Stomach smooth muscle (tissue), 2 donors: ENCODE data around the gene TFPI2.

Experiments used
- H3K27ac ChIP-seq: one replicate; pipeline ENCODE4 v1.7.0; 2013; ENCODE audit warnings: mild to moderate bottlenecking, low read length, inconsistent platforms
- H3K27me3 ChIP-seq, 2 donors: one replicate each; pipeline ENCODE4 v1.7.0; 2013; ENCODE audit warnings: low read length in 2 of 2; ENCODE audit not compliant: insufficient read depth in 2 of 2, control insufficient read depth in 1 of 2
- H3K36me3 ChIP-seq, 2 donors: one replicate each; pipeline ENCODE4 v1.7.0; 2013; ENCODE audit warnings: low read length in 2 of 2; ENCODE audit not compliant: control insufficient read depth in 2 of 2, insufficient read depth in 2 of 2
- H3K4me1 ChIP-seq: one replicate; pipeline ENCODE4 v1.7.0; 2013; ENCODE audit warnings: low read length; ENCODE audit not compliant: control insufficient read depth, insufficient read depth
- H3K4me3 ChIP-seq, 2 donors: one replicate each; pipeline ENCODE4 v1.7.0; 2013; ENCODE audit warnings: low read length in 2 of 2
- H3K9ac ChIP-seq, 2 donors: one replicate each; pipeline ENCODE4 v1.7.0; 2013; ENCODE audit warnings: low read length in 2 of 2, mild to moderate bottlenecking in 1 of 2
- H3K9me3 ChIP-seq, 2 donors: one replicate each; pipeline ENCODE4 v1.7.0; 2013; ENCODE audit warnings: low read length in 2 of 2; ENCODE audit not compliant: control insufficient read depth in 2 of 2
- donor health status: healthy.
- donor health status: Pancreatic carcinoma.

TFPI2 gene

GRCh38 chr7:93855797-93856196 lies 34.8 kb downstream of the TFPI2 start:
- H3K9me3 ChIP-seq, result no peaks in the 10 kb centered on the region
- H3K4me3 ChIP-seq, result no peak overlapping the region
- no peak overlapping the region for H3K9ac ChIP-seq
- no peaks in the 10 kb centered on the region for H3K36me3 ChIP-seq
- no peaks in the 10 kb centered on the region for H3K27me3 ChIP-seq
- no peak overlapping the region for H3K27ac ChIP-seq
- H3K4me1 ChIP-seq, result no peaks in the 10 kb centered on the region

GRCh38 chr7:93854480-93854879 lies 36.1 kb downstream of the TFPI2 start:
- no peaks in the 10 kb centered on the region for H3K9me3 ChIP-seq
- no peaks in the 10 kb centered on the region for H3K4me1 ChIP-seq
- no peak overlapping the region for H3K27ac ChIP-seq
- H3K9ac ChIP-seq, result no peak overlapping the region
- no peaks in the 10 kb centered on the region for H3K36me3 ChIP-seq
- H3K27me3 ChIP-seq, result no peaks in the 10 kb centered on the region
- H3K4me3 ChIP-seq, result no peak overlapping the region

GRCh38 chr7:93851536-93851935 lies 39.0 kb downstream of the TFPI2 start:
- Histone ChIP-seq H3K4me3 (no peak overlapping the region), H3K36me3 (no peaks in the 10 kb centered on the region), H3K27me3 (no peaks in the 10 kb centered on the region), H3K9me3 (no peaks in the 10 kb centered on the region), H3K27ac (no peak overlapping the region), H3K4me1 (no peaks in the 10 kb centered on the region), H3K9ac (no peak overlapping the region)

GRCh38 chr7:93843260-93843659 lies 47.3 kb downstream of the TFPI2 start:
- H3K4me3 ChIP-seq, result no peak overlapping the region
- H3K9ac ChIP-seq, result no peak overlapping the region
- no peaks in the 10 kb centered on the region for H3K36me3 ChIP-seq
- H3K27me3 ChIP-seq, result no peaks in the 10 kb centered on the region
- no peaks in the 10 kb centered on the region for H3K4me1 ChIP-seq
- no peak overlapping the region for H3K27ac ChIP-seq
- H3K9me3 ChIP-seq, result no peaks in the 10 kb centered on the region

GRCh38 chr7:93838966-93839365 lies 51.6 kb downstream of the TFPI2 start:
- Histone ChIP-seq H3K9me3 (no peaks in the 10 kb centered on the region), H3K36me3 (no peaks in the 10 kb centered on the region), H3K4me3 (no peak overlapping the region), H3K9ac (no peak overlapping the region), H3K27me3 (no peaks in the 10 kb centered on the region), H3K27ac (no peak overlapping the region), H3K4me1 (no peaks in the 10 kb centered on the region)

- no peak overlapping the region for H3K4me3 ChIP-seq
- H3K4me1 ChIP-seq, result no peaks in the 10 kb centered on the region
- no peak overlapping the region for H3K9ac ChIP-seq
- no peaks in the 10 kb centered on the region for H3K27me3 ChIP-seq
- no peaks in the 10 kb centered on the region for H3K36me3 ChIP-seq
- H3K9me3 ChIP-seq, result no peaks in the 10 kb centered on the region
- no peak overlapping the region for H3K27ac ChIP-seq
These were observed 53.3 kb downstream of the TFPI2 start for GRCh38 chr7:93837245-93837644.

GRCh38 chr7:93836116-93836515 lies 54.4 kb downstream of the TFPI2 start:
- no peak overlapping the region for H3K4me3 ChIP-seq
- no peaks in the 10 kb centered on the region for H3K36me3 ChIP-seq
- H3K4me1 ChIP-seq, result no peaks in the 10 kb centered on the region
- H3K27ac ChIP-seq, result no peak overlapping the region
- H3K9me3 ChIP-seq, result no peaks in the 10 kb centered on the region
- H3K9ac ChIP-seq, result no peak overlapping the region
- no peaks in the 10 kb centered on the region for H3K27me3 ChIP-seq

- Histone ChIP-seq H3K27ac (no peak overlapping the region), H3K4me3 (no peak overlapping the region), H3K36me3 (no peaks in the 10 kb centered on the region), H3K27me3 (no peaks in the 10 kb centered on the region), H3K4me1 (no peaks in the 10 kb centered on the region), H3K9ac (no peak overlapping the region), H3K9me3 (no peaks in the 10 kb centered on the region)
These were observed 54.9 kb downstream of the TFPI2 start for GRCh38 chr7:93835702-93836101.
